GM21717 (cell line): ENCODE results near the gene DLX2.
"Not testable (repeated sequence)": the region's sequence is repeated elsewhere in the genome, so short reads cannot be mapped to it uniquely, and the experiment has no call there.

Source experiments
- ATAC-seq: cut with Tn5 transposase; IDR thresholded peaks from one replicate; pipeline ENCODE4 v1.9.1; 2021; ENCODE audit warnings: mild to moderate bottlenecking, moderate library complexity; ENCODE audit not compliant: unreplicated experiment

Gene DLX2

DNA sequence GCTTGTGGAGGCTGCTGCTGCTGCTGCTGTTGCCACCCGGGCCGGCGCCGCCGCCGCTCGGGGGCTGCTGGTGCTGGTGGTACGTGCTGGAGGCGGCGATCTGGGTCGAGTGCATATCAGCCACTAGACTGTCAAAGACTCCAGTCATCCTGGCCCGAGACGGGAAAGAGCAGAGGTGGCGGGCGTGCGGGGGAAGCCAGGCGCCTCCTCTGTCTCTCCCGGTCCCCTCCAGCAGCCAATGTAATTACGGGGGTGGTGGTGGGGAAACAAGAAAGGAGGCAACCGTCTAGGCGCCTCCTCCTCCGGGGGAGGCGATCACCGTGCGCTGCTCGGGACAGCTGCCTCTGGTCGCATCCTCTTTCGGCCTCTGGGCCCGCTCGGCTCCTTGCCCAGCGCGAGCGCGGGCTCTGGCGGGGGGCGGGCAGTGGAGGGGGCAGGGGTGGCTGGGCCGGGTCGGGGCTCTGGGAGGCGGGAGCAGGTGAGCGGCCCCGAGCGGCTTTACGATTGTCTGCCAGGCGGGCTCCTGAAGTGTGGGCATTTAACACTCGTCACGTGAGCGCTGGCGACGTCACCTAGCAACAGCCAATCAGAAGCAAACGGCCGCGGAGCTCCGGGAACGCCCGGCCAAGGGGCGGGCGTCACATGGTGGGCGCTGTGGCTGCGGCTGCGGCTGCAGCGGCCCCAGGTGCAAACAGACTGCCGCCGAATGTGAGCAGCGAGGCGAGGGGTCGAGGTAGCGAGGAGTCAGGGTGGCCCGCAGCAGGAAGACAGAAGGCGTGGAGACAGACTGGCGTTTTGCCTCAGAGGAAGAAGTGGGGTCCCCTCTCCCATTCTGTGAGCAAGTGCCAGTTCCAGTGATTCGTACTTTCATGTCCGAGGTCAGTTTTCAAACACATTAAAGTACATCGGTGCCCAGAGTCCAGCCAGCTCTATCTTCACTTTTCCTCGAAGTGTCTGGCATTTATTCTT, at the start of gene DLX2:
DLX2 (minus strand) TSS at position 510 of the 969 bp plus-strand sequence; CDS start at position 148, 362 bp downstream.
- ATAC-seq, result peak; percentile 74

DNA sequence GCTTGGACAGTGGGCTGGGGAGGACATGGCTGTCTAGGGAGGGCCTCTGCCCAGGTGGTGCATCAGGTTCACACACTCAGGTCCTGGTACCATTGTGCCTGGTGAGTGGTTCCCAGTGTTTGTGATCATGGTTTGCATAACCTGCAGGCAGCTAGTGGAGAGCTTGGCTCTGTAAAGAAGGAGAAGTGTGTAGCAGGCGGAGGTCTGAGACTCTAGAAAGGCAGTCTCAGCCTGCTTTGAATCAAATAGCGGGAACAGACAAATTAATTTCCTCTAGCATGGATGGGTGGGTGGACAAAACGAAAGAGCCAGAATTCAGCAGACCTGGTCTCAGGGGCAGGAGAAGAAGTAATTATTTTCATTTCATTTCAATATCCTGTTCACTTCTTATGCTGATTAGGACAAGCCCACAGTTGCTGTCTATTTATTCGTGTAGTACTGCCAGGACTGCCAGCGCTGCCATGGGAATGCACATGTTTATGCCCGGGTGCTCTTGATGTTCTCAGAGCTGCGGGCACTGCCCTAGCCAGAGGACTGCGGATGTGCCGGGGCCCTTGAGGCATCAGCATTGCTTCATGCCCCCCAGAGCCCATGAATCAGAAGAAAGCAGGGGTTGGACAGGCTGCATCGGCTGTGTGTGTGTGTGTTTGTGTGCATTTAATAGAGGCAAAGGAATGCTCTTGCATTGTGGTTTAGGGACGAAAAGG, 45.4 kb upstream of the DLX2 start:
- no peak for ATAC-seq

DNA sequence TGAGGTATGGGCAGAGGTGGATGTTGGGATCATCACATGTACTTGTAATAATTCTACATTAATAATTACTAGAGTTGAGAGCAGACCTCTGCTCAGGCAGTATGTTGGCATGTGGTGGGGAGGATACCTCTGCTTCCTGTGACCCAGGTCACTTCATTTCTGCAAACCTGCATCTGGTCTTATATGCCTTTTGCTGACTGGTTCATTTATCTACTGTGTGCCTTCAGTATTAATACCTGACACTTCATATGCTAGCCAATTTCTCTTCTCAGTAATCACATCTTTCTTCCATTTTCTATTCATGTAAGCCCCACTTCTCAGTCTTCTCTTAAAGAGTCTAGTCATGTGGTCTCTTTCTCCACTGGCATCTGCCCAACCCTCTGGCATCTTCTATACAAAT, 41.1 kb upstream of the DLX2 start:
- no peak for ATAC-seq

DNA sequence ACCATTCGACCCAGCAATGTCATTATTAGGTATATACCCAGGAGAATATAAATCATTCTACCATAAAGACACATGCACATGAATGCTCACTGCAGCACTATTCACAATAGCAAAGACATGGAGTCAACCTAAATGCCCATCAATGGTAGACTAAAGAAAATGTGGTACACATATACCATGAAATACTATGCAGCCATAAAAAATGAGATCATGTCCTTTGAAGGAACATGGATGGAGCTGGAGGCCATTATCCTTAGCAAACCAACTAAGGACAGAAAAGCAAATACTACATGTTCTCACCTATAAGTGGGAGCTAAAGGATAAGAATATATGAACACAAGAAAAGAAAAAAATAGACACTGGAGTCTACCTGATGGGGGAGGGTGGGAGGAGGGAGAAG, 36.0 kb upstream of the DLX2 start:
- not testable (repeated sequence) for ATAC-seq

DNA sequence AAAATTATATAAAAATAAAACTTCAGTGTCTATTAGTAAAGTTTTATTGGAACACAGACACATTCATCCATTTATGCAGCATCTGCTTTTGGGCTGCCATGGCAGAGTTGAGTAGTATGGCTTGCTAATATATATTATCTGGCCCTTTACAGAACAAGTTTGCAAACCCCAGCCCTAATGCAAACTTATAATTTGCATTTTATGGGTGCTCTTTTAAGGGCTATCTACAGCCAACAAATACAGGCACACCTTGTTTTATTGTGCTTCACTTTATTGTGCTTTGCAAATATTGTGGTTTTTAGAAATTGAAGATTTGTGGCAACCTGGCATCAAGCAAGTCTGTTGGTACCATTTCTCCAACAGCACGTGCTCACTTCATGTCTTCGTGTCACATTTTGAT, 35.2 kb upstream of the DLX2 start:
- no peak for ATAC-seq

DNA sequence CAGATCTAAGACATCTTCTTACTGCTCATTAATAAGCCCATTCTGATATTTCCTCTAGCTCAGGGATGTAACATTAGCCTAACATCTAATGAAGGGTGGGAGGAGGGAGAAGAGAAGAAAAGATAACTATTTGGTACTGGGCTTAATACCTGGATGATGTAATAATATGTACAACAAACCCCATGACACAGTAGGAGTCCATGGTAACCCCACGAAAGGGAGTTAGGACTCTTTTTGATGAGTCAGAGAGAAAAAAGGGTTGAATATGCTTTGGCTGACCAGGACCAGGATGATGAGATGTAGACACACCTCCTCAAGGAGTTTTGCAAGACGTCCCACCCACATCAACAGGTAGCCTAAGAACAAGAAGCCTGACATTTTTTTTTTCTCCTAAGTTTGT, 34.4 kb upstream of the DLX2 start:
- no peak for ATAC-seq

DNA sequence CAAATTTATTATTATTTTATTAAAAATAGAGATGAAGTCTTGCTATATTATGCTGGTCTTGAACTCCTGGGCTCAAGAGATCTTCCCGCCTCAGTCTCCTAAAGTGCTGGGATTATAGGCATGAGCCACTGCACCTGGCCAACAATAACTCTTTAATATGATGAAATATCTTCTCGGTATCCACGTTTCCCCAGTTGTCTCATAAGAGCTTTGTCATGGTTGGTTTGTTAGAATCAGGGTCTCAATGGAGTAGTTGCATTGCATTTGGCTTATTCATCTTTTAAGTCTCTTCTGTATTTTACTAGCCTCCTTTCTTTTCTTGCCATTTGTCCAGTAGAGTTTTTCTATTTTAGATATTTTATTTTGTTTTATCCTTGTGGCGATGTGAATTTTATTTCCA, 32.7 kb upstream of the DLX2 start:
- no peak for ATAC-seq

DNA sequence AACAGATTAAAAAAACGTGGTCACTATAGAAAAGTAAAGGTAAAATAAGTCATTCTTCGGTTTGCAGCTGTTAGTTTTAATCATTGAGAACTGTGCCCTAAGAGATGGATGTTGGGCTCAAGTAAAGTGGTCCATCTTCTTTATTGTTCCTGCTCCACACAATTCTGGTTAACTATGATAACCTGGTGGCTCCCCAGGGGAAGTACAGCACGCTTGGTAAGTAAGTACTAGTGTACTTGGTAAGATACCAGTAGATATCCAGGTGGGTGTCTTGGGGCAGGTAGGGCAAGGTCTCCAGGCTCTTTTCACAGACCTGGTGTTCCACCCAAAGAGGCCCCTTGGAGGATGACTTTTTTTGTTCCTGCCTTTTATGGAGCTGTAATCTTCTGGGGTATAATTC, 31.6 kb upstream of the DLX2 start:
- ATAC-seq, result no peak

DNA sequence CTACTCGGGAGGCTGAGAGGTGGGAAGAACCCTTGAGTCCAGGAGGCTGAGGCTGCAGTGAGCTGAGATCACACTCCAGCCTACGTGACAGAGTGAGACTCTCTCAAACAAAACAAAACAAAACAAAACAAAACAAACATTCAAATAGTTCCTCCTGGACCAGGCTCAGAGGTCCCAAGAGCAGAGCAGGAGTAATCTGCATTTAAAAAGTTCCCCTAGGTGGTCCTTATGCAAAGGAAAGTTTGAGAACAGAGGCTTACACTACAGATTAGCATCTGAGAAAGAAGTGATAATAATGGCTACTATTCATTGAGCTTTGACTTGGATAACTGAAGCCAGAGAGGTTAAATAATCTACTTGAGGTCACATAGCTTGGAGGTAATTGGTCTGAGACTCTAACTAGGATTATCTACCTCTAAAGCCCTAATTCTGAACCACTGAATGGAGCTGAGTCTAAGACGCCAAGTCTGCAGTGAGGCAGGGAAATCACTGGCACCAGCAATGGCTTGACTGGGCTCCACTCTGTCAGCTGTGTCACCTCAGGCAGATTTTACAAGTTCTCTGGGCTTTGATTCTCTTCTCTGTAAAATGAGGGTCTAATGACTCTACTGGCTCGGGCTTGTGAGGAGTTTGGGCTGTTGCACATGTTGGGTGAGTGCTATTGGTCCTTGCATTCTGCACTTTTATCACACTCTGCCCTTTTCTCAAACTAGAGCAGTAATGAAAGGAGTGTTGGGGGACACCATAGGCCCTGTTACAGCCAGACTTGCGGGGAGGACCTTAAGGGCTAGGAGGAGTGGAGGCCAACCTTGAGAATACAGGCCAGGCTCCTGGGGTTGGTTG, 29.2 kb upstream of the DLX2 start:
- no peak for ATAC-seq

DNA sequence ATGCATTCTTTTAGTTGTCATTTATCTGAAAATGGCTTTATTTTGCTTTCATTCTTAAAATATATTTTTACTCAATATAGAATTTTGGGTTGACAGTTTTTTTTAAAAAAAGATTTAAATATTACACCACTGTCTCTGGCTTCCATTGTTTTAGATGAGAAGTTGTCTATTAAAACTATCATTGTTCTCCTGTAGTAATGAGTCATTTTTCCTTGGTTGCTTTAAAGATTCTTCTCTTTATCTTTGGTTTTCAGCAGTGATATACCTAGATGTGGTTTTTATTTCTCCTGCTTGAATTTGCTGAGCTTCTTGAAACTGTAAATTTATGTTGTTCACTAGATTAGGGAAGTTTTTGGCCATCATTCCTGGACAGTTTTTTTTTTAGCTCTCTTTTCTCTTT, 26.7 kb upstream of the DLX2 start:
- ATAC-seq, result no peak

DNA sequence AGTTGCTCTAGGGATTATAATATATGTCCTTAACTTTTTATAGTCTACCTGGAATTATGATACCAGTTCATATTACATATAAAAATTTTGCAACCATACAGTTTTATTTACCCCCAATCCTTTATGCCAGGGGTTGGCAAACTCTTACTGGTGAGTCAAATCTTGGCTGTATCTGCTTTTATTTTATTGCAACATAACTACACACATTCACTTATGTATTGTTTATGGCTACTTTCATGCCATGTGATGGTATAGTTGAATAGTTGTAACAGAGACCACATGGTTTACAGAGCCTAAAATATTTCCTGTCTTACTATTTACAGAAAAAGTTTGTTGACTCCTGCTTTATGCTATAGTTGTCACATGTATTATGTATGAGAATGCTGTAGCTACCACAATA, 25.8 kb upstream of the DLX2 start:
- ATAC-seq, result no peak

DNA sequence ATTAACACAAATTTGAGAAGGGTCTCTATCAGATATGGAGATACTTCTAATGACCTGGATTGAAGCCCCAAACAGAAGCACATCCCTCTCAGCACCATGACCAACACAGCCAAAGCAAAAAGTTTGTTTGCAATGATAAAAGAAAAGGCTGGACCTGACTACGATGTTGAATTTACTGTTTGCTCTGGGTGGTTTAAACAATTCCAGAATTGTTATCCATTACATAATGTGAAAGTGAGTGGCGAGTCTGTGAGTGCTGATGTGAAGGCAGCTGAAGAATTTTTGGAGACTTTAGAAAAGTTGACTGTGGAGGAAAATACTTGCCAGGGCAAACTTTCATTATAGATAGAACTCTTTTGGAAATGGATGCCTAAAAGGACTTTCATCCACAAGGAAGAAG, 17.4 kb upstream of the DLX2 start:
- ATAC-seq, result no peak

DNA sequence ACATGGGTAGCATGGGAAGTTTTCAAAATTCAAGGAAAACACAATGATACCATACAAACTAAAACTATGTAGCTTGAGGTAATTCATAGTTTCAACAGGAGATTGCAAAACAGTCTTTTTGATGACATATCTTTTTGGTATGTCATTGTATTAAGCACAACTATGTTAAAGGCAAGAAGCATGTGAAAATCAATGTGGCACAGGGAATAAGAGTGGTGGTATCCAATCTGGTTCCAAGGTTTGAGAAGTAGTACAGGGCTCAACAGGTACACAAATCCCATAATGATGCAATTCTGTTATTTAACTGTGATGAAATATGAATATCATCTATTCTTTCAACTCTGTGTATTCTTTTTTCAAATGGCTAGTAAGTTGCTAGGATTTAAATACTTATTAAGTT, 16.4 kb upstream of the DLX2 start:
- no peak for ATAC-seq

DNA sequence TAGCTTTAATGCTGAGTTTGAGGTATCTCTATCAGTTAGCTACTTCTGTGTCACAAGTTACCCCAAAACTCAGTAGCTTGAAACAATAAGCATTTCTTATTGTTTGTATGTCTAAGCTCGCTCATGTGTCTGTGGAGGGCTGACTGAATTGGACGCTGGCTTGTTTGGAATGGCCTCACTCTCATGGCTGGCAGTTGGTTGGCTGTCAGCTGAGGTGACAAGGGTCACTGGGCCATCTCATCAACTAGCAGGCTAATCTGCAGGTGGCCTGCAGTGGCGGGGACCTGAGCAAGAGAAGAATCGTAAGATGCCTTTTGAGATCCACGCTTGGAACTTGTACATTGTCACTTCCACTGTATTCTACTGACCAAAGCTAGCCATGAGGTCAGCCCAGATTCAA, 13.4 kb upstream of the DLX2 start:
- ATAC-seq, result no peak

DNA sequence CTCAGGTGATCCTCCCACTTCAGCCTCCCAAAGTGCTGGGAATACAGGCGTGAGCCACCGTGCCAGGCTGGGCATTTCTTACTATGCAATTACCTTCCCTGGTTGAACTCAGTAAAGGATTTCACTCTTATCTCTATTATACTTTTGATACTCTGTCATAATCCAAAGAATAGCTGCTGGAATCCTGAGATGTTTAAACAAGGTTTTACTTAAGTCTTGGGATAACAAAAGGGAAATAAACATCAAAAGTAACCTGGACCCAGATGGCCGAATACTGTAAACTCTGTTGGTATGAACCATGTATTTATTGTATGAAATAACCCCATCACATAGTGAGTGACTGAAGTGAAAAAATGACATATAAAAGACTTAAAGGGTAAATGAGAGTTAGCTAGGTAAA, 11.9 kb upstream of the DLX2 start:
- no peak for ATAC-seq

DNA sequence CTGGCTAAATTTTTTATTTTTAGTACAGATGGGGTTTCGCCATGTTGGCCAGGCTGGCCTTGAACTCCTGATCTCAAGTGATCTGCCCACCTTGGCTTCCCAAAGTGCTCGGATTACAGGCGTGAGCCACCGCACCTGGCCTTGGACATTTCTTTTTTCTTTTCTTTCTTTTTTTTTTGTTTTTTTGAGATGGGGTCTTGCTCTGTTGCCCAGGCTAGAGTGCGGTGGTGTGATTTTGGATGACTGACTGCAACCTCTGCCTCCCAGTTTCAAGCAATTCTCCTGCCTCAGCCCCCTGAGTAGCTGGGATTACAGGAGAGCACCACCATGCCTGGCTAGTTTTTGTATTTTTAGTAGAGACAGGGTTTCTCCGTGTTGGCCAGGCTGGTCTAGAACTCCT, 11.5 kb upstream of the DLX2 start:
- ATAC-seq, result not testable (repeated sequence)

DNA sequence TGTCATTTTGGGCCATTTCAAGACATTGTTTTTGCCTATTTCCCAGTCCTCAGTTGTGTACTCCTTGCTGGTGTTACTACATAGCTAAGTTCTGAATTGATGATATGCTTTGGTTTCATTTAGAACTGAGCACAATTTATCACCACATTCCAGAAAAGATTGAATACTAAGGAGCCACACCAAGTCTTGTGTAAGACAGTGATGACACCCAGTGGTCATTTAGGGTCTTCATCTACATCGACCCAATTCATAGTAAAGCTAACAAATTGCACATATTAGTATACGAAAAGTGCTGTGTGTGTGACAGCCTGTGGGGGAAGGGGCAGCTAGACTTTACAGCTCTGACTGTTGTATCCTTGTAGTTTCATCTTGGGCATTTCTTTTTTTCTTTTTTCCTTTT, 10.9 kb upstream of the DLX2 start:
- no peak for ATAC-seq

DNA sequence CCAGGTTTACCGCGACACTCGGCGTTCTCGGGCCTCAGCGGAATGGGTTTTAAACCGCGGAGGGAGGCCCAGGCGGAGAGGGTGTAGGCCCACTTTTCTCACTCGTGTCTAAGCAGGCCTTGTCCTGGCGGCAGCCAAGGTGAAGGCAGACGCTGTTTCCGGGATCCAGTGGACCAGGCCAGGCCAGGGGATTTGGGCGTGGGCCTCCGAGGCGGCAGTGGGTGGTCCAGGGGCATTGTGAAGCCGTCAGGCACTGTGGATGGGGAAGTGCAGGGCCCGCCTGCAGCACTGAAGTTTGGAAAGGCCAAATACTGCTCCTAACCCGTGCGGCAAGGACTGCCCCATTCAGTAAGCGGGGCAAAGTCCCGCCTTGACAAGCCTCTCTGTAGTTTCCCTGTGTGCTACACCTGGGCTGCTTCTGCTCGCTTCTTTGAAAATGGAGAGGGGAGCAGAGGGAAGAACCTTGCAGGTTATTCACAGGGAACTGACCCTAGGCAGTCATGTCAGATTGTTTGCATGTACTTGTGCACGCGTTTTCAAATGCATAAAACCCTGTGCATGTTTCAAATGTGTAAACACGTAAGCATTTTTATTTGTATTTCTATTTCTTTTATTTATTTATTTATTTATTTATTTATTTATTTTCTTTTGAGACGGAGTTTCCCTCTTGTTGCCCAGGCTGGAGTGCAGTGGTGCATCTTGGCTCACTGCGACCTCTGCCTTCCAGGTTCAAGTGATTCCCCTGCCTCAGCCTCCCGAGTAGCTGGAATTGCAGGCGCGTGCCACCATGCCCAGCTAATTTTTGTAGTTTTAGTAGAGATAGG, 7.5 kb upstream of the DLX2 start:
- no peak for ATAC-seq

DNA sequence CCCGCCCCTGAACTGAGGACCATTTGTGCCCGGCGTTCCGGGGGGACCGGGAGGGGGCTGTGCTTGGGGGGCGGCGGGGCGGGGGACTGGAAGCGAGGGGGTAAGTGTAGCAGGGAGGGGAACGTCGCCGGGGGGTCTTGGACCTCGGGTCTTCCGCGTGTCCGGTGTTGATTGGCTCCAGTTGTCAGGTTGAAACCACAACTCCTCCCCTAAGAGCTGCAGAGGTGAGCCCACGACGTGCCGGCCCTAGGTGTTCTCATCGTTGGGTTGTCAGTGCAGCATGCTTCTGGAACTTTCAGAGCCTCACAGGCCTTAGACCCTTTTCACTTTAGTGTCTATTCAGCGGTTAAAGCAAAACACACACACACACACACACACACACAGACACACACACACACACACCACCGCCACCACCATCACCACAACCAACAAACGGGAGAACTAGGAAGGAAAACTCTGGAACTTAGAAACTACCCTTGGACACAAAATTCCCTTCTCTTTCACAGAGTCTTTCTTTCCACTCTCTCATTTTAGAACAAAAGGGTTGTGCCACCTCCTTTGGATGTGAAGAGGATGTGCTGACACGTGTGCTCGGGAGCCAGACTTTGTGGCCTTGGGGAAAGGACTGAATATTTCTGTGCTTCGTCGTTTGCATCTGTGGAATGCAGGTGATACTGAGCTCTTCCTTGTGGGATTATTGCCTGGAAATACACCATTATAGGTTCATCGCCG, 6.7 kb upstream of the DLX2 start:
- ATAC-seq, result no peak

DNA sequence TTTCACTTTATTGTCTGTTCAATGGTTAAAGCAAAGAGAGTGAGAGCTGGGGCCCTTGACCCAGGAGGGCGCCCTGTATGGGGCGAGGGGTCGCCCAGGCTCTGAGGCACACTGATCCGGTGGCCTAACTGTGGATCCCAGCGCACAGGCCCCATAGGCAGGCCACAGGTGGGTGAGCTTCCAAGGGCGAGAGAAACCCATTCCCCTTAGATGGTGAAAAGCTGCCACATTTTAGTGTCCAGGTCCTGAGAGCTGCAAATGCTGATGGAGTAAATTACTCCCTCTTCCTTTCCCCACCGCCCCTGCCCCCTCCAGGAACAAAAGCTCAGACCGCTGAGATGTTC, 5.9 kb upstream of the DLX2 start:
- no peak for ATAC-seq
